Endodermal cell (in vitro differentiated cells): ENCODE measurements around the gene CAPG. TPM values are rescaled to one million over a fixed set of nuclear protein-coding genes. Genes with fewer than 3 reads are reported as not detected.
A peak's percentile ranks its signal among the peaks of the same experiment; 100 is the strongest.

Source experiments
- DNase-seq: peaks from one replicate; pipeline ENCODE4 v3.0.0-alpha.2; 2017
- H3K27ac ChIP-seq: 2 replicates; pipeline ENCODE4 v1.5.1; 2013; ENCODE audit warnings: mild to moderate bottlenecking, low read depth, low read length, moderate library complexity
- H3K27me3 ChIP-seq: 2 replicates; pipeline ENCODE4 v1.6.1; 2013; ENCODE audit warnings: mild to moderate bottlenecking, low read length, moderate library complexity; ENCODE audit not compliant: insufficient read depth, control insufficient read depth, poor library complexity, severe bottlenecking
- H3K36me3 ChIP-seq: 2 replicates; pipeline ENCODE4 v1.7.0; 2013; ENCODE audit warnings: mild to moderate bottlenecking, low read length, moderate library complexity; ENCODE audit not compliant: control insufficient read depth, insufficient read depth
- H3K4me1 ChIP-seq: one replicate; pipeline ENCODE4 v1.7.0; 2013; ENCODE audit warnings: low read length; ENCODE audit not compliant: control insufficient read depth, insufficient read depth
- H3K4me3 ChIP-seq: 2 replicates; pipeline ENCODE4 v1.5.1; 2013; ENCODE audit warnings: mild to moderate bottlenecking, low read length, moderate library complexity
- H3K9ac ChIP-seq: 2 replicates; pipeline ENCODE4 v1.6.1; 2013; ENCODE audit warnings: mild to moderate bottlenecking, low read length, moderate library complexity; ENCODE audit not compliant: poor library complexity, severe bottlenecking; ENCODE audit errors: extremely low read depth
- H3K9me3 ChIP-seq: 2 replicates; pipeline ENCODE4 v1.6.1; 2013; ENCODE audit warnings: mild to moderate bottlenecking, low read length, moderate library complexity; ENCODE audit not compliant: control insufficient read depth
- H3K27ac Mint-ChIP-seq: 2 replicates; pipeline ENCODE4 v1.8.0; 2020; ENCODE audit warnings: mixed read lengths
- H3K27me3 Mint-ChIP-seq: 2 replicates; pipeline ENCODE4 v1.8.0; 2021; ENCODE audit warnings: mild to moderate bottlenecking, mixed read lengths; ENCODE audit not compliant: insufficient read depth
- H3K36me3 Mint-ChIP-seq: 2 replicates; pipeline ENCODE4 v1.8.0; 2020; ENCODE audit warnings: low read depth, mixed read lengths
- H3K4me1 Mint-ChIP-seq: 2 replicates; pipeline ENCODE4 v1.8.0; 2020; ENCODE audit warnings: mixed read lengths
- H3K4me3 Mint-ChIP-seq: 2 replicates; pipeline ENCODE4 v1.8.0; 2020; ENCODE audit warnings: mild to moderate bottlenecking, moderate library complexity, mixed read lengths
- H3K9me3 Mint-ChIP-seq: 2 replicates; pipeline ENCODE4 v1.8.0; 2020; ENCODE audit warnings: mild to moderate bottlenecking, mixed read lengths
- WGBS, 2 experiments: methylation state at CpG; one replicate each; pipeline versions ENCODE4 v1.1.5 to v1.1.7; 2013; ENCODE audit warnings: missing lambda C conversion rate in 2 of 2, mixed read lengths in 1 of 2; ENCODE audit not compliant: insufficient coverage in 1 of 2, insufficient read length in 1 of 2; 5-methylcytosine and 5-hydroxymethylcytosine counted together
- total RNA-seq, 2 donors: library from RNA; stranded (reverse); fragmentation: NEBNext Ultra II Directional in 1 of 2; extraction: Animal tissue kit (Norgen Biotek cat#: 25700) in 1 of 2; gene quantifications; 2 replicates in 1 of 2; 3 replicates in 1 of 2; pipeline ENCODE4 v1.2.1, GENCODE V29; 2021
- TF ChIP-seq, protein P1 (sequence below): fragments of 200-600 bp; sonication (generic); conservative IDR thresholded peaks from 2 replicates; pipeline ENCODE4 v1.5.0; 2021; ENCODE audit warnings: antibody characterized with exemption, mild to moderate bottlenecking

Gene CAPG
- total RNA-seq, 2 donors from 2014 or later, result 104 to 119 TPM

- Histone ChIP-seq H3K4me1 (peaks cover 16% of the 10 kb centered on the region), H3K27me3 (no peaks in the 10 kb centered on the region), H3K27ac (peak overlapping the region; percentile 80), H3K9me3 (no peaks in the 10 kb centered on the region), H3K36me3 (no peaks in the 10 kb centered on the region), H3K9ac (no peak overlapping the region), H3K4me3 (no peak overlapping the region)
- WGBS, 2 experiments, result 33 to 50% methylated on average over 3 to 22 of the region's 22 CpGs
- Mint-ChIP-seq H3K36me3 (no peaks in the 10 kb centered on the region), H3K4me1 (peaks cover 33% of the 10 kb centered on the region), H3K27ac (peak overlapping the region; percentile 86), H3K4me3 (peak overlapping the region; percentile 10), H3K27me3 (no peaks in the 10 kb centered on the region), H3K9me3 (no peaks in the 10 kb centered on the region)
- TF ChIP-seq, protein P1, sequence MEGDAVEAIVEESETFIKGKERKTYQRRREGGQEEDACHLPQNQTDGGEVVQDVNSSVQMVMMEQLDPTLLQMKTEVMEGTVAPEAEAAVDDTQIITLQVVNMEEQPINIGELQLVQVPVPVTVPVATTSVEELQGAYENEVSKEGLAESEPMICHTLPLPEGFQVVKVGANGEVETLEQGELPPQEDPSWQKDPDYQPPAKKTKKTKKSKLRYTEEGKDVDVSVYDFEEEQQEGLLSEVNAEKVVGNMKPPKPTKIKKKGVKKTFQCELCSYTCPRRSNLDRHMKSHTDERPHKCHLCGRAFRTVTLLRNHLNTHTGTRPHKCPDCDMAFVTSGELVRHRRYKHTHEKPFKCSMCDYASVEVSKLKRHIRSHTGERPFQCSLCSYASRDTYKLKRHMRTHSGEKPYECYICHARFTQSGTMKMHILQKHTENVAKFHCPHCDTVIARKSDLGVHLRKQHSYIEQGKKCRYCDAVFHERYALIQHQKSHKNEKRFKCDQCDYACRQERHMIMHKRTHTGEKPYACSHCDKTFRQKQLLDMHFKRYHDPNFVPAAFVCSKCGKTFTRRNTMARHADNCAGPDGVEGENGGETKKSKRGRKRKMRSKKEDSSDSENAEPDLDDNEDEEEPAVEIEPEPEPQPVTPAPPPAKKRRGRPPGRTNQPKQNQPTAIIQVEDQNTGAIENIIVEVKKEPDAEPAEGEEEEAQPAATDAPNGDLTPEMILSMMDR, result peak; percentile 100
- DNase-seq, result peak; percentile 98
Measured at GRCh38 chr2:85420536-85421259, 10.5 kb upstream of the CAPG start.

DNA sequence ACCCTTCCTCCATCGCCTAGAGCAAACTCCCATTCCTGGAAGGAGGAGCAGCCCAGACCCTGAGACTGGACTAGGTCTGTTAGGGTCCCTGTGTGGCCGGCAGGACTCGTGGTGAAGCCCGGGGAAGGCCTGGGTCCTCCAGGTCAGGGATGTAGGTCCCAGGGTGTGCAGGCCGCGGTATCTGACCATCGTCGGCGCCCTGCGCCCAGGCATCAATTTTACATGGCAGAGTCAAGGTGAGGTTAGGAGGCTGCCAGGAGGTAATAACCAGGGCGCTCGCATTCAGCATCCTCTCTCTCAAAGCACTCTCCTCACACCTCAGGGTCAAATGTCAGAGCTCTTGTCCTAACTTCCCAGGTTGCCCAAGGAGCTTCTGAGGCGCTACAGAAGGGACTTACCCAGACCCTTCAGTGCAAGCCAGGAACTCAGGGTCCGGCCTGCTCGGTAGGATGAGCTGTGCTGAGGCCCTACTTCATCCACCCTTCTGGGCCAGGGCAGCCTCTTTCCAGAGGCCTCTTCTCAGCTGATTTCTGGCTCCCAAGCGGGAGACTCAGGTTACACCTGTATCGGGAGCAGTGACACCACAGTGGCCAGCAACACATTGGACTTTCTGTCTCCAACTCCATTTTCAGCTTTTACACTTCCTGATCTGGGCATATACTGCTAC, 9.0 kb upstream of the CAPG start:
- Histone ChIP-seq H3K36me3 (no peaks in the 10 kb centered on the region), H3K4me3 (peak overlapping the region; percentile 80), H3K9ac (peak overlapping the region; percentile 31), H3K9me3 (no peaks in the 10 kb centered on the region), H3K27me3 (no peaks in the 10 kb centered on the region), H3K4me1 (peaks cover 16% of the 10 kb centered on the region), H3K27ac (peak overlapping the region; percentile 76)
- Mint-ChIP-seq H3K4me1 (peaks cover 33% of the 10 kb centered on the region), H3K36me3 (no peaks in the 10 kb centered on the region), H3K27me3 (no peaks in the 10 kb centered on the region), H3K4me3 (peak overlapping the region; percentile 78), H3K27ac (peak overlapping the region; percentile 94), H3K9me3 (no peaks in the 10 kb centered on the region)
- WGBS, 2 experiments, result 82 to 88% methylated on average over 10 to 17 of the region's 17 CpGs
- DNase-seq, result no peak
- TF ChIP-seq, protein P1, result no peak

- TF ChIP-seq, protein P1, result no peak
- peaks cover 16% of the 10 kb centered on the region for H3K4me1 ChIP-seq
- peak within 1 kb of the TSS; percentile 94 for H3K27ac Mint-ChIP-seq
- H3K36me3 Mint-ChIP-seq, result no peaks in the 10 kb centered on the region
- H3K9ac ChIP-seq, result peak within 1 kb of the TSS; percentile 31
- no peaks in the 10 kb centered on the region for H3K27me3 ChIP-seq
- H3K9me3 Mint-ChIP-seq, result no peaks in the 10 kb centered on the region
- no peaks in the 10 kb centered on the region for H3K27me3 Mint-ChIP-seq
- 22 to 86% methylated on average over 2 to 56 of the region's 57 CpGs for WGBS, 2 experiments
- peak within 1 kb of the TSS; percentile 76 for H3K27ac ChIP-seq
- DNase-seq, result peak; percentile 96
- peak within 1 kb of the TSS; percentile 78 for H3K4me3 Mint-ChIP-seq
- H3K4me3 ChIP-seq, result peak within 1 kb of the TSS; percentile 80
- H3K36me3 ChIP-seq, result no peaks in the 10 kb centered on the region
- peaks cover 33% of the 10 kb centered on the region for H3K4me1 Mint-ChIP-seq
- H3K9me3 ChIP-seq, result no peaks in the 10 kb centered on the region
Measured at GRCh38 chr2:85418132-85419008, 8.2 kb upstream of the CAPG start, which contains the start of gene SH2D6. Gene SH2D6, plus strand, starts transcription at chr2:85418714. Its CDS starts 10,752 bp downstream, at chr2:85429466.
